Measurements from ENCODE around the gene AHCYL2.

Gene AHCYL2

DNA sequence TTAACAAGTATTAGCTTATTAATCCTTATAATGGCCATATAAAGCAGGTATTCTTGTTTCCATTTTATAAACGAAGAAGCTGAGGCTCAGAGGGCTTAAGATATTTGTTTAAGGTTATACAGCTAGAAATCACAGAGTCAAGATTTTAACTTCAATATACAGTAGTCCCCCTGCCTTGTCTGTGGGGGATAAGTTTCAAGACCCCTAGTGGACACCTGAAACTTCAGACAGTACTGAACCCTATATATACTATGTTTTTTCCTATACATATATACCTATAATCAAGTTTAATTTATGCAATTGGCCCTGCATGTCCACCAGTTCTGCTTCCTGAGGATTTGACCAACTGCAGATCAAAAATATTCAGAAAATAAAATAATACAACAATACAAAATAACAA is 165.0 kb downstream of the AHCYL2 start:
- TF ChIP-seq, protein P1, sequence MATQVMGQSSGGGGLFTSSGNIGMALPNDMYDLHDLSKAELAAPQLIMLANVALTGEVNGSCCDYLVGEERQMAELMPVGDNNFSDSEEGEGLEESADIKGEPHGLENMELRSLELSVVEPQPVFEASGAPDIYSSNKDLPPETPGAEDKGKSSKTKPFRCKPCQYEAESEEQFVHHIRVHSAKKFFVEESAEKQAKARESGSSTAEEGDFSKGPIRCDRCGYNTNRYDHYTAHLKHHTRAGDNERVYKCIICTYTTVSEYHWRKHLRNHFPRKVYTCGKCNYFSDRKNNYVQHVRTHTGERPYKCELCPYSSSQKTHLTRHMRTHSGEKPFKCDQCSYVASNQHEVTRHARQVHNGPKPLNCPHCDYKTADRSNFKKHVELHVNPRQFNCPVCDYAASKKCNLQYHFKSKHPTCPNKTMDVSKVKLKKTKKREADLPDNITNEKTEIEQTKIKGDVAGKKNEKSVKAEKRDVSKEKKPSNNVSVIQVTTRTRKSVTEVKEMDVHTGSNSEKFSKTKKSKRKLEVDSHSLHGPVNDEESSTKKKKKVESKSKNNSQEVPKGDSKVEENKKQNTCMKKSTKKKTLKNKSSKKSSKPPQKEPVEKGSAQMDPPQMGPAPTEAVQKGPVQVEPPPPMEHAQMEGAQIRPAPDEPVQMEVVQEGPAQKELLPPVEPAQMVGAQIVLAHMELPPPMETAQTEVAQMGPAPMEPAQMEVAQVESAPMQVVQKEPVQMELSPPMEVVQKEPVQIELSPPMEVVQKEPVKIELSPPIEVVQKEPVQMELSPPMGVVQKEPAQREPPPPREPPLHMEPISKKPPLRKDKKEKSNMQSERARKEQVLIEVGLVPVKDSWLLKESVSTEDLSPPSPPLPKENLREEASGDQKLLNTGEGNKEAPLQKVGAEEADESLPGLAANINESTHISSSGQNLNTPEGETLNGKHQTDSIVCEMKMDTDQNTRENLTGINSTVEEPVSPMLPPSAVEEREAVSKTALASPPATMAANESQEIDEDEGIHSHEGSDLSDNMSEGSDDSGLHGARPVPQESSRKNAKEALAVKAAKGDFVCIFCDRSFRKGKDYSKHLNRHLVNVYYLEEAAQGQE (IDR thresholded peaks at IDR 0.05; ENCODE audit: insufficient replicate concordance, low read depth): no peak
- TF ChIP-seq GABPA (IDR thresholded peaks at IDR 0.05; ENCODE audit: low read depth) (no peak), POLR2AphosphoS5 (IDR thresholded peaks at IDR 0.05; ENCODE audit: low read depth) (no peak), SPI1 (IDR thresholded peaks at IDR 0.05; ENCODE audit: borderline replicate concordance, low read depth) (no peak)
- TF ChIP-seq, protein P2, sequence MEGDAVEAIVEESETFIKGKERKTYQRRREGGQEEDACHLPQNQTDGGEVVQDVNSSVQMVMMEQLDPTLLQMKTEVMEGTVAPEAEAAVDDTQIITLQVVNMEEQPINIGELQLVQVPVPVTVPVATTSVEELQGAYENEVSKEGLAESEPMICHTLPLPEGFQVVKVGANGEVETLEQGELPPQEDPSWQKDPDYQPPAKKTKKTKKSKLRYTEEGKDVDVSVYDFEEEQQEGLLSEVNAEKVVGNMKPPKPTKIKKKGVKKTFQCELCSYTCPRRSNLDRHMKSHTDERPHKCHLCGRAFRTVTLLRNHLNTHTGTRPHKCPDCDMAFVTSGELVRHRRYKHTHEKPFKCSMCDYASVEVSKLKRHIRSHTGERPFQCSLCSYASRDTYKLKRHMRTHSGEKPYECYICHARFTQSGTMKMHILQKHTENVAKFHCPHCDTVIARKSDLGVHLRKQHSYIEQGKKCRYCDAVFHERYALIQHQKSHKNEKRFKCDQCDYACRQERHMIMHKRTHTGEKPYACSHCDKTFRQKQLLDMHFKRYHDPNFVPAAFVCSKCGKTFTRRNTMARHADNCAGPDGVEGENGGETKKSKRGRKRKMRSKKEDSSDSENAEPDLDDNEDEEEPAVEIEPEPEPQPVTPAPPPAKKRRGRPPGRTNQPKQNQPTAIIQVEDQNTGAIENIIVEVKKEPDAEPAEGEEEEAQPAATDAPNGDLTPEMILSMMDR (IDR thresholded peaks at IDR 0.05; ENCODE audit: insufficient read depth, low read length): no peak
- DNase-seq (ENCODE audit: low read depth in 1 of 2, low spot score in 1 of 2): no peak
- no peak overlapping the region for H3K27ac ChIP-seq (replicated peaks)
- H3K27me3 ChIP-seq (ENCODE audit: insufficient read depth, poor library complexity, severe bottlenecking): no peaks in the 10 kb centered on the region
- no peak overlapping the region for H3K4me3 ChIP-seq (replicated peaks; ENCODE audit: insufficient read depth, low read length)

DNA sequence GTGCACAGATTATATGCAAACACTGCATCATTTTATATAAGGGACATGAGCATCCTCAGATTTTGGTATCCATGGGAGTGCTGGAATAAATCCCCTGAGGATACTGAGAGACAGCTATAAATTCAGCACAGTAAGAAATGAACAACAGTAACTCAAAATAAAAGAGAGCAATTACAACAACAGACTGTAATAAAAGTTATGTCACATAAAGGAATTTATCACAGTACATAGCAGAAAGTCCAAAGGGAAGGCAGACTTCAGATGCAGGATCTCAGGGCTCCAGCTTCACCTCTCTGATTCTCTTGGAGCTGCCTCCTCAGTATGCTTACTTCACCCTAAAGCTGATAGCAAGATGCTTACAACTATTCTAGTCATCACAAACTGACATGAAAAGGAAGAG is 165.5 kb downstream of the AHCYL2 start:
- Histone ChIP-seq H3K27me3 (ENCODE audit: insufficient read depth, poor library complexity, severe bottlenecking) (no peaks in the 10 kb centered on the region), H3K4me3 (replicated peaks; ENCODE audit: insufficient read depth, low read length) (no peak overlapping the region), H3K27ac (replicated peaks) (no peak overlapping the region)
- no peak for DNase-seq (ENCODE audit: low read depth in 1 of 2, low spot score in 1 of 2)
- TF ChIP-seq, protein P1 (IDR thresholded peaks at IDR 0.05; ENCODE audit: insufficient replicate concordance, low read depth): no peak
- TF ChIP-seq POLR2AphosphoS5 (IDR thresholded peaks at IDR 0.05; ENCODE audit: low read depth) (no peak), GABPA (IDR thresholded peaks at IDR 0.05; ENCODE audit: low read depth) (no peak), SPI1 (IDR thresholded peaks at IDR 0.05; ENCODE audit: borderline replicate concordance, low read depth) (no peak)
- TF ChIP-seq, protein P2 (IDR thresholded peaks at IDR 0.05; ENCODE audit: insufficient read depth, low read length): no peak

GRCh38 chr7:129391546-129392171 is 166.8 kb downstream of the AHCYL2 start:
- no peak overlapping the region for H3K27ac ChIP-seq (replicated peaks)
- H3K27me3 ChIP-seq (ENCODE audit: insufficient read depth, poor library complexity, severe bottlenecking): no peaks in the 10 kb centered on the region
- TF ChIP-seq, protein P2 (IDR thresholded peaks at IDR 0.05; ENCODE audit: insufficient read depth, low read length): no peak
- TF ChIP-seq, protein P1 (IDR thresholded peaks at IDR 0.05; ENCODE audit: insufficient replicate concordance, low read depth): no peak
- no peak for TF ChIP-seq SPI1 (IDR thresholded peaks at IDR 0.05; ENCODE audit: borderline replicate concordance, low read depth)
- no peak for TF ChIP-seq POLR2AphosphoS5 (IDR thresholded peaks at IDR 0.05; ENCODE audit: low read depth)
- no peak for TF ChIP-seq GABPA (IDR thresholded peaks at IDR 0.05; ENCODE audit: low read depth)
- H3K4me3 ChIP-seq (replicated peaks; ENCODE audit: insufficient read depth, low read length): no peak overlapping the region
- DNase-seq (ENCODE audit: low read depth in 1 of 2, low spot score in 1 of 2): no peak
